Measurements from ENCODE around the gene HES5.
A peak's percentile ranks its signal among the peaks of the same experiment; 100 is the strongest.

The HES5 gene

GRCh38 chr1:2558861-2559260, 28.8 kb upstream of the HES5 start:
- H3K4me3 ChIP-seq (ENCODE audit: low read depth, low read length) = no peak overlapping the region
- no peak for TF ChIP-seq CTCF (IDR thresholded peaks at IDR 0.05; ENCODE audit: low read depth, low read length)

- no peak overlapping the region for H3K4me3 ChIP-seq (ENCODE audit: low read depth, low read length)
- TF ChIP-seq CTCF (IDR thresholded peaks at IDR 0.05; ENCODE audit: low read depth, low read length) = no peak
Measured at GRCh38 chr1:2558420-2558819, 28.4 kb upstream of the HES5 start.

DNA sequence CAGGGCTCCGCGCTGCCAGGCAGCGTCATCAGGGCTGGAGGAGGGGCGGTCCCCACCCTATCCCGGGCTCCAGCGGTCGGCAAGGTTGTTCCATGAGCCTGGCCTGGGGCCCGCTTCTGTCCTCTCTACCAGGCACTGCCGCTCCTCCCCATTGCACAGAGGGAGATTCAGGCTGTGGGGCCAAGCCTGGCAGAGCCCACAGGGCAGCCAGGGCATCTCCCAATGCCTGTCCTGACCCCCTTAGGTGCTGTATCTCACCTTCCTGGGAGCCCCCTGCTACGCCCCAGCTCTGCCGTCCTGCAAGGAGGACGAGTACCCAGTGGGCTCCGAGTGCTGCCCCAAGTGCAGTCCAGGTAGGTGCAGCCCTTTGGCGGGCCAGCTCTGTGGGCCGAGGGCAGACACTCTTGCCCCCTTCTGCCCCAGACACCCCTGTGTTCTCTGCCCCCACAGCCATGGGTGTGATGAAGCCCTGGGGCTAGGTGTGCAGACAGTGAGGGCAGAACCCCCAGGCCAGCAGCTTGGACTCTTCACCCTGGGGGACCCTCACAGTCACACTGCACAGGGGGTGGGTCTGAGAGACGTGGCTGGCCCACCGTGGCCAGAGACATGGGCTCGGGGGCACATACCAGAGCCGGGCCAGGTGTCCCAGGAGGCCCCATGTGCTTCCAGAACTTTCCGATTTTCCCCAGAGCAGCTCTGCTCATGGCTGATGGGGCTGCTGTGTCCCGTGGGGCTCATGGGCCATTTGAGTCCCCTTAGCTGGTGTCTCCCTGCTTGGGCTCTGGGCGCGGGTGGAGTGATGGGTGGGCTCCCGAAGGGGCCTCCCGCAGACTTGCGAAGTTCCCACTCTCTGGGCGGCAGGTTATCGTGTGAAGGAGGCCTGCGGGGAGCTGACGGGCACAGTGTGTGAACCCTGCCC, 27.7 kb upstream of the HES5 start:
- H3K4me3 ChIP-seq (ENCODE audit: low read depth, low read length) = no peak overlapping the region
- no peak for TF ChIP-seq CTCF (IDR thresholded peaks at IDR 0.05; ENCODE audit: low read depth, low read length)

DNA sequence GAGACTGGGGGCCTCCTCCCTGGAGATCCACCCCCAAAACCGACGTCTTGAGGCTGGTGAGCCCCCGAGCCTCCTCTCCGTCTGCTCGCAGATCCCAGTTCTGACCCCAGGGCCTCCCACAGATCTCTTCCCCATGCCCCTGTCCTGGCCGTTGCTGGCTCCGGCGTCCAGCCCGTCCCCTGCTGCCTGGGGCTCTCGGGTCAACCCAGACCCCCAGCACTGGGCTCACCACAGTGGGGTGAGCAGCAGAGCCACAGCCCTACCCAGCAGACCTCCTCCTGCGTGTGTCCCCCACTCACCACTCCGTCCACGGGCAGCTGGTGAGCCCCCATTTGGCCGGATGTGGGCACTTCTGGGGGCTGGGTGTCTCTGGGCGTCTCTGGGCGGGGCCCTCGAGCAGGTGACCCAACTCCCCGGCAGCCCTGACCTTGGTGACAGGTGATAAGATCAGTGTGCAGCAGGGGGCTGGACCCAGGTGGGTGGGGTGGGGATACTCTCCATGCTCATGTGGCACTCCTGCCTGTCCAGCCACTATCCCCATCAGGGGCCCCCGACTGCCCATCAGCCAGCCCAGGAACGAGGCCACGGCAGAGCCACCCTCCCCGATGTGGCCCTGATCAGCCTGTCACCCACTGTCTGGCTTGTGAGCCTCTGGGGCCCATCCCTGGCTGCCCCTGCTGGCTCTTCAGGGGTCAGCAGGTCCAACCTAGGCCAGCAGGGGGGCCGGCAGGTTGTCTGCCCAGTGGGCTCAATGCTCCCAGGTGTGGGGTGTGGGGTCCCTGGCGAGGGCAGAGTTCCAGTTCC, 26.8 kb upstream of the HES5 start:
- no peak for TF ChIP-seq CTCF (IDR thresholded peaks at IDR 0.05; ENCODE audit: low read depth, low read length)
- H3K4me3 ChIP-seq (ENCODE audit: low read depth, low read length) = peak overlapping the region; percentile 54

DNA sequence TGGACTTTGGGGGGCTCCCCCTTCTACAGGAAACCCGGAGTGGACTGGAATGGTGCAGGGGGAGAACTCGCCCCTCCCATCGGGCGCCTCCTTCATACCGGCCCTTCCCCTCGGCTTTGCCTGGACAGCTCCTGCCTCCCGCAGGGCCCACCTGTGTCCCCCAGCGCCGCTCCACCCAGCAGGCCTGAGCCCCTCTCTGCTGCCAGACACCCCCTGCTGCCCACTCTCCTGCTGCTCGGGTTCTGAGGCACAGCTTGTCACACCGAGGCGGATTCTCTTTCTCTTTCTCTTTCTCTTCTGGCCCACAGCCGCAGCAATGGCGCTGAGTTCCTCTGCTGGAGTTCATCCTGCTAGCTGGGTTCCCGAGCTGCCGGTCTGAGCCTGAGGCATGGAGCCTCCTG, 26.2 kb upstream of the HES5 start, which contains the start of gene TNFRSF14:
TSS of gene TNFRSF14 (plus strand) at position 95 of the 401 bp plus-strand sequence. CDS start at position 389, 294 bp downstream.
- peak within 1 kb of the TSS; percentile 54 for H3K4me3 ChIP-seq (ENCODE audit: low read depth, low read length)
- TF ChIP-seq CTCF (IDR thresholded peaks at IDR 0.05; ENCODE audit: low read depth, low read length) = peak; percentile 12; the same call in 1 of the 2 replicates

GRCh38 chr1:2555634-2556276, 25.7 kb upstream of the HES5 start:
- TF ChIP-seq CTCF (IDR thresholded peaks at IDR 0.05; ENCODE audit: low read depth, low read length) = no peak
- peak overlapping the region; percentile 54 for H3K4me3 ChIP-seq (ENCODE audit: low read depth, low read length)

All from WI38 (cell line).